ENCODE data around the gene SH3RF3.
"Not testable (repeated sequence)": the region's sequence is repeated elsewhere in the genome, so short reads cannot be mapped to it uniquely, and the experiment has no call there.

The SH3RF3 gene

GRCh38 chr2:109128616-109129355, at the start of gene SH3RF3:
Gene SH3RF3, plus strand, starts transcription at chr2:109129205.
- peak; percentile 12 to 38 for DNase-seq

- DNase-seq, result no peak
Observed at GRCh38 chr2:109079590-109079989, 49.4 kb upstream of the SH3RF3 start.

GRCh38 chr2:109080109-109080508, 48.9 kb upstream of the SH3RF3 start:
- no peak for DNase-seq

GRCh38 chr2:109080757-109081156, 48.2 kb upstream of the SH3RF3 start:
- no peak for DNase-seq

GRCh38 chr2:109081374-109081773, 47.6 kb upstream of the SH3RF3 start:
- DNase-seq, result no peak

GRCh38 chr2:109083771-109084170, 45.2 kb upstream of the SH3RF3 start:
- no peak for DNase-seq

GRCh38 chr2:109084341-109084740, 44.7 kb upstream of the SH3RF3 start:
- no peak for DNase-seq

- DNase-seq, result no peak
Observed at GRCh38 chr2:109085912-109086742, 42.9 kb upstream of the SH3RF3 start.

GRCh38 chr2:109086743-109087020, 42.3 kb upstream of the SH3RF3 start:
- no peak for DNase-seq

GRCh38 chr2:109087055-109087663, 41.8 kb upstream of the SH3RF3 start:
- DNase-seq, result no peak

- no peak for DNase-seq
Observed at GRCh38 chr2:109089602-109090300, 39.3 kb upstream of the SH3RF3 start.

GRCh38 chr2:109091526-109091925, 37.5 kb upstream of the SH3RF3 start:
- no peak for DNase-seq

- no peak for DNase-seq
Observed at GRCh38 chr2:109094144-109094543, 34.9 kb upstream of the SH3RF3 start.

GRCh38 chr2:109098251-109098920, 30.6 kb upstream of the SH3RF3 start:
- DNase-seq, result peak in 1 of 2 experiments; percentile 15

- no peak for DNase-seq
Observed at GRCh38 chr2:109098921-109099273, 30.1 kb upstream of the SH3RF3 start.

GRCh38 chr2:109102588-109103233, 26.3 kb upstream of the SH3RF3 start:
- DNase-seq, result no peak

- no peak for DNase-seq
Observed at GRCh38 chr2:109105113-109105512, 23.9 kb upstream of the SH3RF3 start.

GRCh38 chr2:109108740-109109139, 20.3 kb upstream of the SH3RF3 start:
- DNase-seq, result no peak

GRCh38 chr2:109109342-109109741, 19.7 kb upstream of the SH3RF3 start:
- no peak for DNase-seq

- no peak for DNase-seq
Observed at GRCh38 chr2:109110170-109110569, 18.8 kb upstream of the SH3RF3 start.

GRCh38 chr2:109117181-109117580, 11.8 kb upstream of the SH3RF3 start:
- DNase-seq, result not testable (repeated sequence)

GRCh38 chr2:109117780-109118179, 11.2 kb upstream of the SH3RF3 start:
- no peak for DNase-seq

All from SW 1271 (cell line).